Stimulated activated CD8-positive, alpha-beta memory T cell treated with anti-CD3 and anti-CD28 coated beads, Interleukin-7, amount 100 ng/mL, for 1 hour (primary cell): ENCODE results near the gene BICC1.
"Not testable (repeated sequence)": the region's sequence is repeated elsewhere in the genome, so short reads cannot be mapped to it uniquely, and the experiment has no call there.

Experiments
- DNase-seq, 2 donors: peaks; one replicate each; pipeline ENCODE4 v3.0.0-alpha.2; 2020; ENCODE audit warnings: low read depth in 2 of 2

Gene BICC1

DNA sequence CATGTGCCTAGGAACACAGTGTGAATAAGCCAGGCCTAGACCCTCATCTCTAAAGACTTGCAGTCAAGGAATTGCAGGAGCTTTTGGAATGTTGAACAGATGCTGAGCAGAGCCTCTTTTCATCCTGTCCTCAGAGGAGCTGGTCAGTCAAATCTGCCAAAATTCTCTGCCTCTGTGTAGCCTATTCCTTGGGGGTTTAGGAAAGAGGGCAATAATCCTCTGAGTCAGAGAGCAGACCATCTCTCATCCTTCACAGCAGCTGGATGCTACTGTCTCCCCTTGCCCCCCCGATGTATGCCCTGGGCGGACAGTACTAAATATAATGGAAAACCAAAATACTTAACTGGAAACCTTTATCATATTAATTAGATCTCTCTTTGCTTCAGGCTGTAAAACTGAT lies 52.6 kb downstream of the BICC1 start:
- no peak for DNase-seq

- DNase-seq, result no peak
Measured at GRCh38 chr10:58567652-58568051, 55.0 kb downstream of the BICC1 start.

DNA sequence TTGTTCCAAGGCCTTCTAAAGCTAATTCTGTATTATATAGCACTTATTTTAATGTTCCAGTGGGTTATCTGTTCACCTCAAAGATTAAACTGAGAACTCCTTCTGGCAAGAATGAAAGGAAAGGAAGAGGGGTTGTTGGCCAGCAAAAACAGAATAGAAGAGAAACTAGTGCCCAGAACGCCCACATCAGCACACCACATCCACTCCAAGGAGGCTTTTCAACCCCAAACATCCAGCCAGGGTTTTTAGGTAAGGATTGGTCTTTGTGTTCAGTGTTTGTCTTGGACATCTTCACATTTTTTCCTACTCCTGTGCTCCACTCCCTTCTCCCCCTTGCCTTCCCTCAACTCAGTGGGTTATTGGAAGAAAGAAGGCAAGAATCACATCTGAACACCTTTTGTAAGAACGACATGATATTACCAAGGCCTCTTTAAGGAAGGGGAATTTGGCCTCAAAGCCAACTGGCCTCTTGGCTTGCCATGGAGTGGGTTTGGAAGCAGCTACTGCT lies 55.8 kb downstream of the BICC1 start:
- no peak for DNase-seq

GRCh38 chr10:58570307-58570723 lies 57.6 kb downstream of the BICC1 start:
- DNase-seq, result no peak

GRCh38 chr10:58570979-58571378 lies 58.3 kb downstream of the BICC1 start:
- no peak for DNase-seq

DNA sequence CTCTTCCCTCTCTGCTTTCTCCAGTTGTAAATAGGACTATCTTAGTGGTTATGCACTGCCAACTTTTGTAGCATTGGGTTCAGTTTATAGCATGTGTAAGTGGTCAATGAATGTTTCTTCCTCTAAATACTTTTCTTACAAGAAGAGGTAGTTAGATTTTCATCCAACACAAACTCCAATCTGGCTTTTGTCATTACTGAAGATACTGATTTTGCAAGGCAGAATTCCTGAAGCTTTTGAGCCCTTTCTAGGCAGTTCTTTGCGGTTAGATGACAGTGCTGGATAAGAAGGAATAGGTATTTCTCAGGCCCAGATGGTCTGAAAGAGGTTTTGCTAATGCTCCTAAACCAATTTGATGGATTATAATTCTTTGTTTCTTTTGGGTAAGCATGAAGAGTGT lies 60.5 kb downstream of the BICC1 start:
- DNase-seq, result no peak

DNA sequence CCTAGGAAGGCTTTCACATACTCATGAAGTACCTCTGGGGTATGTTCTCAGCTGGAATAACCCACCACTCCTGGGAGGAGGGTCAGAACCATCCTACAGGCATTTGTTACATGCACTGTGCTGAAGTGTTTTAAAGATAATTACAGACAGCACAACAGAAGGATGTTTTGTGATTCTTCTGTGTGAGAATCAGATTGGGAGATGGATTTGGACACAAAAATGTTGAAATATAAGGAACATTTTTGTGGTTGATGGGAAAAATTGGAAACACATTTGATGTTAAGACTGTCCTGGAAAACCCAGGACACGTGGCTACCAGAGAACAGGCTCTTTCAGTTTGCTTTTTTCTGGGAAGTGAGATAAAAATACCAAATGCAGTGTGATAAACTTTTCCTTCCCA lies 61.4 kb downstream of the BICC1 start:
- DNase-seq, result no peak

GRCh38 chr10:58575491-58575890 lies 62.8 kb downstream of the BICC1 start:
- DNase-seq, result no peak

DNA sequence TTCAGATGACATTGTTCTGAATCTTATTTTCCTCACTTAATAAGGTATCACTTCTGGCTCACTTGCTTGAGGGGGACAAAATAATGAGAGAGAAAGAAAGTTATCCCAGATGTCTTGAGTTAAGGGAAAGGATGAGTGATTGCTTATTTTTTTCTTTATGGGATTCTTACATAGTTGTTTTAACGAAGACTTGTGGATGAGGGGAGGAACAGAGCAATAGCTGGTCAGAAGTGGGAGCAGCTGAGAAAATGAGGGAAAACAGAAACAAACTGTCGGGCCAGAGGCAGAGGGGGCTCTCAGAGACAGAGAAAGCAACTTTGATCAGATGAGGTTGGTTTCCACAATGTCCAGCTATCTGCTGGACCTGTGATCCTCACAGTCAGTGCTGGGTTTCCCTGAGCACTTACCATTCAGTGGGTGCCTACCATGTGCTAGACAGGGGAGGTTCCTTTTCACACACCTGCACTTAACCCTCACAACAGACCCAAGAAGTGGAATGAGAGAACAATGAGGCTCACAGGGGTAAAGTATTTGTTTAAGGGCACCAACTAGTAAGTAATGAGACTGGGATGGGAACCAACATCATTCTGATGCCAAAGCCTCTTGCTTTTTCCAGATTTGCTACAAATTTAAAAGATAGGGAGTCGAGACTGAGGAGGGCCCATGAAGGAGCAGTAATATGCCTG lies 64.2 kb downstream of the BICC1 start:
- no peak for DNase-seq

DNA sequence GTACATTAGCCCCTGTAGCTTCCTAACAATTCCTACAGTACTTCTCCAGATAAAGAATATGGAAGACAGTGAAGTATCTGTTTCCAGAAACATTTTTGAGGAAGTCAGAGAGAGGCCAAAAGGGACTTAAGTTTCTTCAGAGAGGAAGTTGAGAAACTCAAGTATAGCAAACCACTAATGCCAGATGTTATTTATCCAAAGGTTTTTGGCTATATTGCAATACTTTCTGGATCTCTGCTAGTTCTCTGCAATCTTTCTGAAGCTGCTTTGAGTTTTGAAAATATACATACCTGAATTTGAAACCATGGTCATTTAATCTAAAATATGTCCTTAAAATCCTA lies 64.7 kb downstream of the BICC1 start:
- DNase-seq, result no peak

- DNase-seq, result no peak
Measured at GRCh38 chr10:58578366-58578765, 65.7 kb downstream of the BICC1 start.

DNA sequence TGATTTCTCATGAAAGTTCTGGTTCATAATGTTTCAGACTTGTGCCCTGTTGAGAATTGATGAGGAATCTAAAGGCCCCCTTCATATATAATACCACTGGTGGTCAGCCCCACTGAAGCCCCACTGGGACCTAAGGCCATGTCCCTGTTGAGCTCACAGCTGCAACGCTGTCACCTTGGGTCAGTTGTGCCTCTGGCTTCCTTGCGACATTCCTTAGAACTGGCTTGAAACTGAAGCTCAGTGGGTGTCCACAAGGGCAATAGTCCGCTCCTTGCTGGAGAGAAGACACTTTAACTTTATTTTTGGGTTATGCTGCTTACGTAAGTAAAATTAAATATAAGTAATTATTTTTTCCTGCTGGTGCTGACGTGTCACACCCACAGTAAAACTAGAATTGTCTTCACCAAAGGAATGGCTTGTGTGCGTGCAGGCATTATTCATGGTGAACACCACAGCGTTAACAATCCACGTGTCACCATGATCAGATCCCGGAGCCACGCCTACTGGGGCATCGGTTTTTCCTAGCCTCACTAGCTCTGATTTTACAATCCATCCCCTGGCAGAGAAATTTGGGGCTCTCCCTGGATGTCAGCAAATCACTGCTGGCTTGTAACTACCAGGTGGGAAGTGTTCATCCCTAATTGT lies 66.5 kb downstream of the BICC1 start:
- no peak for DNase-seq

DNA sequence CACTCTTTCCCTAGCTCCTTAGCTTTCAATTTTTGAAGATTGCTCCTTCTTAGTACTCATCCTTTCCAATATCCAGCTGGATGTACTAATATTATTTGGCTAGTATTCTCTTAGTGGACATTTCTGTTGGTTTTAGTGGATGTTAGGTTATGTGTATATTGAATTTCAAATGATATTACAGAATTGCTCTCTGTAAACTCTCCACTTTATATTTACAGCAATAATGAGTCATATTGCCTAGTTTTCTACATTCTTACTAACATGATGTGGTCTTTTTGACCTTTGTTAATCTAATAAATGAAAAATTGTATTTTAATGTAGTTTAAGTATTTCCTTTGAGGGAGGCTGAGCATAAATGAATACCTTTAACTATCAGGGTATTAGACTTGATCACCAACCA lies 69.4 kb downstream of the BICC1 start:
- DNase-seq, result no peak

DNA sequence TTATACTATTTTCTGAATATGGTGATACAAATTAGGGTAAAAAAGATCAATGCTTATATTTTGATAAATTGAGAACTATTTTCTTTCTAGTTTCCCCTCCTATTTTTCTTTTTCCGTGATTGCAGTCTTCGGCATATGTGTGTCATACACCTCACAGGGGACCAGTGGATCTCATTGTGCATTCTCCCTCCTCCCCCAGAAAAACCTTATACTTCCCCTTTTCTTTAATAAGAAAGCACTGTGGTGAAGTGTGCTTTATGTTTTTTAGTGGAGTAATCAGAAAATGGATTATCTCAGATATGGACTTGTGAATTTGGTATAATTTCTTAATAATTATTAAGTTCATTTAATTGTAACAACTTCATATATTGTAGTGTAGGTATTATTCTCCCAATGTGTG lies 72.8 kb downstream of the BICC1 start:
- no peak for DNase-seq

DNA sequence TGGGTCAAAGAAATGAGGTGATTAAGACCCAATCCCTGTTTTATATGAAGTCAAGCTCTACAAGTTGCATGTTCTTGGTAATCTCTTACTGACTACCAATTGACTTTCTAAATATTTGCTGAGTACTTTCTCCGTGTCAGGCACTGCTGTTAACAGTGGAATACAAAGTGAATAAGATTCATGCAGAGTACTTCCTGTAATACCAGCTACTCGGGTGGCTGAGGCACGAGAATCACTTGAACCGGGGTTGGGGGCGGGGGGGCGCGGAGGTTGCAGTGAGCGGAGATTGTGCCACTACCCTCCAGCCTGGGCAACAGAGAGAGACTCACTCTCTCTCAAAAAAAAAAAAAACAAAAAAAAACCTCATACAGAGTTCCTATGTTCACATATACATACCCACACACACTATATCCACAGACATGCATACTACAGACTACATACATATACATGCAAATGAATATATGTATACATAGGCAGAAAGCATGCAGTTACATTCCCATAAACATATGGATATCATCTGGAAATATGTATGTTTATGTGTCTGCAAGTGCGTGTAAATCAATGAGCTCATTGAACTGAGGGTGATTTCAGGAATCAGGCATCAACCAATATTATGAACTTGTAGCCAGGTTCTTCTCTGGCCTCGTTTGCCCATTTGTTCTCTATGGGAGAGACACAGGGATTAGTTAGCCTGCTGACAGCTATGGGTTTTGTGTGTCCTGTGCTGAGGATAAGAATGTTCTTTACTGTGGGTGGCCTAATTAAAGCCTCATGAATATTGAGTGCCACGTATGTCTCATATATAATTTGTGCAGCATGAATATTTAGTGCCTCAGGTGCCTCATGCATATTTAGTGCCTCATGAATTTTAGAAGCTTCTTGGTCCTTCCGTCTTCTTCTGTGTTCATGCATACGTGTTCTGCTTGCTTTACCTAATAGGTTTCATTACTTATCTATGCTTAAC lies 73.9 kb downstream of the BICC1 start:
- no peak for DNase-seq

DNA sequence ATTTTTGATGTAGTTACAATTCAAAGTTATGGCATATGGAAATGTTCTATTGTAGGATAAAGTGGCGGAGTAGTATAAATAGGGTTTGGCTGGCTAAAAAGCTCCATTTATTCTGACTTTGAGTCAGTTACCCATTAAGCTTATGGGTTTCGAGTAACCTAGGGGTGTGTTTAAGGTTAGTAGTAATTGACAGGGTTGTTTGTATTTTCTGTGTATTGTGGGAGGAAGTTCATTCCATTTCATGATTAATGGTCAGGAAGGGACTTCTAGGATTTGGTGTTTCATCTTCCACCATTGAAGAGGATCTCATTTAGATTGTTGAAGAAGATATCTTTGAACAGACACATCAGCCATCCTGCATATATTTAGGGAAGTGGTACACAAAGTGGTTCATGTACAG lies 75.0 kb downstream of the BICC1 start:
- no peak for DNase-seq

- no peak for DNase-seq
Measured at GRCh38 chr10:58588673-58589265, 76.1 kb downstream of the BICC1 start.

- no peak for DNase-seq
Measured at GRCh38 chr10:58590152-58590840, 77.6 kb downstream of the BICC1 start.

DNA sequence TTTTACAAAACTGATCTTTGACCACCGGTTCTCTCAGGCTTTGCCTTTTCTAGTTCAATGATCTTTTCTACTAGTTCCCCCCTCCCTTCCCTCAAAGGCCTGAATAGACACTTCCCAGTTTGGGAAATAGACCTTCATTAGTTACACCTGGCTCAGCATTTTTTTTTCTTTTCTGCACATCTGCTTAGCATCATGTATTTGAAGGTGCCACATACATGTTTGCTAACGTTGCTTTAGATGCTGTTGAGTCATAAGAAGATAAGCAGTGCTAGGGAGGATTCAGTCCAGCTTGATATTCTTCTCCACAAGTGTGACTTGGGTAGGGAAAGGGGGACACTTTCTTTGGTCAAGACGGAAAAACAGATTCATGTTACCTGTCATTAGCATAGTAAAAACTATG lies 78.3 kb downstream of the BICC1 start:
- no peak for DNase-seq

- DNase-seq, result no peak
Measured at GRCh38 chr10:58593008-58593407, 80.3 kb downstream of the BICC1 start.

DNA sequence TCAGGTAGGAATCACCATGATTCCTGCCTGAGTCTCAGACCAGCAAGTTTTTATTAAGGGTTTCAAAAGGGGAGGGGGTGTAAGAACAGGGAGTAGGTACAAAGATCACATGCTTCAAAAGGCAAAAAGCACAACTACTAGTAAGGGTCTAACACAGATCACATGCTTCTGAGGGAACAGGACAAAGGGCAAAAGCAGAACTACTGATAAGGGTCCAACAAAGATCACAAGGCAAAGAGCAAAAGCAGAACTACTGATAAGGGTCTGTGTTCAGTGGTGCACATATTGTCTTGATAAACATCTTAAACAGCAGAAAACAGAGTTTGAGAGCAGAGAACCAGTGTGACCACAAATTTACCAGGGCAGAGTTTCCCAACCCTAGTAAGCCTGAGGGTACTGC lies 84.5 kb downstream of the BICC1 start:
- DNase-seq, result not testable (repeated sequence)
